Left ventricle myocardium inferior (tissue), 1 donor: Measurements from ENCODE around the gene STARD3NL. TPM values are rescaled to one million over a fixed set of nuclear protein-coding genes. Genes with fewer than 3 reads are reported as not detected.

ENCODE experiments used
- DNase-seq: peaks from one replicate; pipeline ENCODE4 v3.0.0-alpha.2; 2020
- H3K27ac ChIP-seq: fragments of 200-600 bp; replicated peaks from 2 replicates; pipeline ENCODE4 v1.8.0; 2021
- H3K27me3 ChIP-seq: fragments of 200-600 bp; 2 replicates; pipeline ENCODE4 v1.8.0; 2021; ENCODE audit warnings: low read depth
- H3K36me3 ChIP-seq: fragments of 200-600 bp; 2 replicates; pipeline ENCODE4 v1.8.0; 2021
- H3K4me1 ChIP-seq: fragments of 200-600 bp; 2 replicates; pipeline ENCODE4 v1.8.0; 2021
- H3K4me3 ChIP-seq: fragments of 200-600 bp; 2 replicates; pipeline ENCODE4 v1.8.0; 2021; ENCODE audit warnings: mild to moderate bottlenecking, moderate library complexity
- H3K9me3 ChIP-seq: fragments of 200-600 bp; replicated peaks from 2 replicates; pipeline ENCODE4 v1.8.0; 2021
- CTCF ChIP-seq: fragments of 200-600 bp; IDR thresholded peaks from 2 replicates; pipeline ENCODE4 v1.8.0; 2021; ENCODE audit warnings: antibody characterized with exemption, mild to moderate bottlenecking, borderline replicate concordance
- intact Hi-C: fragments of 100-400 bp; cut with micrococcal nuclease; formaldehyde crosslinking; loops from one replicate; pipeline ENCODE4 v1.11.0; 2022
- total RNA-seq: library from RNA; stranded (reverse); fragmentation: NEBNext Ultra II Directional; extraction: Animal tissue kit (Norgen Biotek cat#: 25700); gene quantifications from one replicate; pipeline ENCODE4 v1.2.1, GENCODE V29; 2021
- donor health status: DM: no; HTN: yes; CAD: no; lungs with severe emphysema.

The STARD3NL gene
- total RNA-seq, 1 donor from 2014 or later, result 24.8 TPM

DNA sequence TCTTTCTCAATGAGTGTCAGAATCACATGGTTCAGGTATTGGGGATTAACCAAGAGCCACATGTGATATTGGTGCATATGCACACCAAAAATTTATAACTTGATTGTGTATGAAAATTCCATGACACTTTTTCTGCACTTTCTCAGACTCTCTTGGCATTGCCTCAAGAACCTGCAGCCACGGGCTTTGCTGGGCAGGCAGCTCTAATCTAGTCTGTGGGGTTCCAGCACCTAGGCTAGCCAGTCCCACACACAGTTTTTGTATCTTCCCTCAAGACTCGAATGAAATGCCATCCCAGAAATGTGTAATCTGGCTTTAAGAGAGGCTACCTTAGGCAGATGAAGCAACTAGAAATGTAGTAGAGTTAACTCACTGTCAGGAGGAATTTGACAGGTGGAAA is 21.7 kb downstream of the STARD3NL start:
- no peak overlapping the region for H3K27ac ChIP-seq

GRCh38 chr7:38206071-38206470 is 28.0 kb downstream of the STARD3NL start:
- intact Hi-C loops, result no loop called here
- H3K36me3 ChIP-seq, result peaks cover 29% of the 10 kb centered on the region
- no peaks in the 10 kb centered on the region for H3K27me3 ChIP-seq
- no peak overlapping the region for H3K4me3 ChIP-seq
- no peak overlapping the region for H3K27ac ChIP-seq
- H3K9me3 ChIP-seq, result no peaks in the 10 kb centered on the region
- no peak for DNase-seq
- no peak for TF ChIP-seq CTCF
- H3K4me1 ChIP-seq, result peaks cover 2% of the 10 kb centered on the region

More for the DNA sequence above, 21.7 kb downstream of the STARD3NL start:
- no peaks in the 10 kb centered on the region for H3K27me3 ChIP-seq
- no peak overlapping the region for H3K4me3 ChIP-seq
- intact Hi-C loops, result no loop called here
- TF ChIP-seq CTCF, result no peak
- no peak for DNase-seq
- peaks cover 53% of the 10 kb centered on the region for H3K4me1 ChIP-seq
- H3K36me3 ChIP-seq, result peaks cover 5% of the 10 kb centered on the region
- no peaks in the 10 kb centered on the region for H3K9me3 ChIP-seq

- H3K4me3 ChIP-seq, result no peak overlapping the region
- no peak overlapping the region for H3K27ac ChIP-seq
- peaks cover 24% of the 10 kb centered on the region for H3K36me3 ChIP-seq
- no peak for TF ChIP-seq CTCF
- DNase-seq, result no peak
- intact Hi-C loops, result no loop called here
- no peaks in the 10 kb centered on the region for H3K27me3 ChIP-seq
- peaks cover 18% of the 10 kb centered on the region for H3K4me1 ChIP-seq
- H3K9me3 ChIP-seq, result no peaks in the 10 kb centered on the region
These were observed 29.8 kb downstream of the STARD3NL start for GRCh38 chr7:38207843-38208242.

DNA sequence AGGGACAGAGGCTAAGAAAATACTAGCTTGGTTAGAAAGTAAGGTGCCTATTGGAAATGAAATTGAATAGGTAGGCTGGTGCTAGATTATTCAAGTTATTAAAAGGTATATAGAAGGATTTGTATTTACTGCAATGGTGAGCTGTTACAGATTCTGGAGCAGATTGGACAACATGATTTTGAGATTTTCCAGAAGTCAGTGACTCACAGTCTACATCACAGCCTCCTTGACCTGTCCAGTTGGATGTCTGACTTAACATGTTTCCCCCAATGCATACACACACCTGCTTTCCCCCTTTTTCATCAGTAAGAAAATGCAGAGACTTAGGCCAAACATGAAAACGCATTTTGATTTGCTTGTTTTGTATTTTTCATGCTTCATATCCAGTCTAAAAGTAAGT is 33.4 kb downstream of the STARD3NL start:
- H3K27me3 ChIP-seq, result no peaks in the 10 kb centered on the region
- H3K36me3 ChIP-seq, result peaks cover 39% of the 10 kb centered on the region
- intact Hi-C loops, result no loop called here
- TF ChIP-seq CTCF, result no peak
- no peak for DNase-seq
- peak overlapping the region; percentile 11 for H3K27ac ChIP-seq
- H3K4me1 ChIP-seq, result peaks cover 28% of the 10 kb centered on the region
- H3K4me3 ChIP-seq, result no peak overlapping the region
- no peaks in the 10 kb centered on the region for H3K9me3 ChIP-seq

DNA sequence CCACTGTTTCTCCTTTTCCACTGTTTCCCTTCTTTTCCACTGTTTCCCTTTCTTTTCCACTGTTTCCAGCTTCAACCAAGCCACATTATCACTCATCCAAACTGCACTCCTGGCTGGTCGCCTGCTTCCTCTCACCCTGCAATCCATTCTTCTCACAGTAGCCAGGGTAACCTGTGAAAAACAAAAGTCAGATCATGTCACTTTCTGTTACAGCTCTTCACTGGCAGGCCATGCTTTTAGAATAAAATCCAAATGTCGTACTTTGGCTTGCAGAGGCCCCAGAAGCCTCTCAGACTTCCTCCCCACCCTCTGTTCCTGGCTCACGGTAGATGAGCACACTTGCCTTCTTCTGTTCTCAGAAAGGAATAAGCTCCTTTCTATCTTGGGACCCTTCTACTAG is 33.9 kb downstream of the STARD3NL start:
- intact Hi-C loops, result no loop called here
- Histone ChIP-seq H3K4me3 (no peak overlapping the region), H3K27ac (peak overlapping the region; percentile 11), H3K4me1 (peaks cover 28% of the 10 kb centered on the region), H3K36me3 (peaks cover 43% of the 10 kb centered on the region), H3K27me3 (no peaks in the 10 kb centered on the region), H3K9me3 (no peaks in the 10 kb centered on the region)
- no peak for TF ChIP-seq CTCF
- DNase-seq, result no peak

DNA sequence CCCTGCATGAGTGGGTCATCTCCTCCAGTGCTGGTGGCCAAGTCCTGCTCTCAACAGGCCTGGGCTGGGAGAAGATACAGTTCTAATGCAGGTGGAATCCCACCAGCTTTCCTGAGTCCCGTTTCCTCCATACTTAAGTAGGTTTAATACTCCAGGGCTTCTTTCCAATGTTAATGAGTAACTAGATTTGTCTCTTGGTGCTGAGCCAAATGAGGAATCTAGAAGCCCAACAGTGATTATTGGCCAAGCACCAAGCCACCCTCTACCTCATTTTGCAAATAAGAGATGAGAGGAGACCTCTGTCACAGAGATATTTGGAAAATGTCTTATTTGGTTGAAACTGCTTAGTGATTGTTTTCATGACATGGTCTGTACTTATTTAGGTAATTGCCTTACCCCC is 37.1 kb downstream of the STARD3NL start:
- peaks cover 28% of the 10 kb centered on the region for H3K4me1 ChIP-seq
- intact Hi-C loops, result no loop called here
- TF ChIP-seq CTCF, result no peak
- DNase-seq, result no peak
- peaks cover 56% of the 10 kb centered on the region for H3K36me3 ChIP-seq
- H3K4me3 ChIP-seq, result no peak overlapping the region
- no peaks in the 10 kb centered on the region for H3K9me3 ChIP-seq
- H3K27me3 ChIP-seq, result no peaks in the 10 kb centered on the region
- H3K27ac ChIP-seq, result no peak overlapping the region
